GM12875 (cell line): ENCODE data around the gene PLA2G4E.

ENCODE experiments used
- H3K4me3 ChIP-seq: one replicate; pipeline ENCODE4 v1.5.1; 2011; ENCODE audit warnings: low read depth, low read length, control low read depth
- CTCF ChIP-seq: IDR thresholded peaks from 2 replicates; pipeline ENCODE4 v1.5.1; 2011; ENCODE audit warnings: low read depth, mild to moderate bottlenecking, control low read depth, inconsistent platforms, low read length, moderate library complexity, borderline replicate concordance; ENCODE audit not compliant: insufficient read depth

The PLA2G4E gene

DNA sequence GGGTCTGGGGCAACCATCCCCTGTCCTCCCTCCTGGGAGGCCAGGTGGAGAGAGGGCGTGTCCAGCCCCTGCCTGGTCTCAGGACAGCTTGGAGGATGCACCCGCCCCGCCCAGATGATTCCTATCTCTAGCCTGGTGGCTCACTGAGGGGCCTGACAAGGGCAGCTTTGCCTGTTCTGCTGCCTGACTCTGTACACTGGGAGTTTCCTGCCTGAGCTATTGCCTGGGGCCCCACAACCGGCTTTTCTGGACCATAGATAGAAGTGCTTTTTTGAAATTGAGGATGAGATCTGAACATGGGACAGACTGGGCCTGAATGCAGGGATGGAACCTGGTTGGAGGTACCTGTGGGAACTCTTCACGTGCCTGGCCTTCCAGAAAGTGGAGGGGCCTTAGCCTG, 751 bp upstream of the PLA2G4E start:
- no peak overlapping the region for H3K4me3 ChIP-seq
- no peak for TF ChIP-seq CTCF

DNA sequence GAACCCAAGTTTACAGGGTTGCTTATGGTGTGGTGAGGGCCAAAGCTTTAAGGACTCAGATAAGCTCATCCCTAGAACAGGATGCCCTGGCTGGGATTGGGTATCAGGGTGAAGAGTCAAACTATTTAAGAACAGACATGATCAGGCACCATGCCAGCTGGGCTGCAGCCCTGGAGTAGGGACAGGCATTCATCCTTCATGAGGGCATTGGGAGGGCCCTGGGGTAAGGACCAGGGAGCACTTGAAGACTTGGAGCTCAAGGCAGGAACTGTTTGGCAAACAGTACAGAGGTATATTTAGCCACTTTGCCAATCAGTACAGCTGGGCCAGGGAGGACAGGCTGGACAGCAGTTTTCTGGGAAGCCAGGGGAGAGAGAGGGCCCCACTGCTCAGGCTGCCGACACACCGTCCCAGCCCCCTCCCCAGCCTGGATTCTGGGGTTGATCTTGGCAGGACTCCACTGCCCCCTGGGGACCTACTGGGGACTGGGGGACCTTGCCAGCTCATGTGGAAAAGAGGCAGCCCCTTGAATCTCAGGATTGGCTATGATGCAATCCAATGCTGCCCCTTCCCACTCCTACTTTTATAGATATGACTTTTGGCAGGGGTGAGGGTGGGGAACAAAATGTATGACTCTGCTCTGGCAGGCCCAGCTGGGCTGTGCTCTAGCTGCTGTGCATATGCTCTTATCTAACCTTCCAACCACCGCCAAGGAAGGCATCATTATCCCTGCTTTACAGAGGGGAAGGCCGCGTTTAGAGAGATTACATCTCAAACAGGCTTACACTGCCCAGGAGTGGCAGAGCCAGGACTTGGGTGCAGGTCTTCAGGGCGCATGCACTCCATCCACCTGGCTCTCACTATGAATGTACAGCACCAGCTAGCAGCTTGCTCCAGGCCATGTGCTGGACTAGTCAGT, 2.3 kb downstream of the PLA2G4E start:
- H3K4me3 ChIP-seq, result no peak overlapping the region
- TF ChIP-seq CTCF, result no peak

- no peak for TF ChIP-seq CTCF
- H3K4me3 ChIP-seq, result no peak overlapping the region
Observed at GRCh38 chr15:42016971-42017370, 3.9 kb downstream of the PLA2G4E start.

GRCh38 chr15:42014406-42014805, 6.4 kb downstream of the PLA2G4E start:
- no peak overlapping the region for H3K4me3 ChIP-seq
- TF ChIP-seq CTCF, result no peak

- no peak for TF ChIP-seq CTCF
Observed at GRCh38 chr15:42012928-42013482, 7.8 kb downstream of the PLA2G4E start.

DNA sequence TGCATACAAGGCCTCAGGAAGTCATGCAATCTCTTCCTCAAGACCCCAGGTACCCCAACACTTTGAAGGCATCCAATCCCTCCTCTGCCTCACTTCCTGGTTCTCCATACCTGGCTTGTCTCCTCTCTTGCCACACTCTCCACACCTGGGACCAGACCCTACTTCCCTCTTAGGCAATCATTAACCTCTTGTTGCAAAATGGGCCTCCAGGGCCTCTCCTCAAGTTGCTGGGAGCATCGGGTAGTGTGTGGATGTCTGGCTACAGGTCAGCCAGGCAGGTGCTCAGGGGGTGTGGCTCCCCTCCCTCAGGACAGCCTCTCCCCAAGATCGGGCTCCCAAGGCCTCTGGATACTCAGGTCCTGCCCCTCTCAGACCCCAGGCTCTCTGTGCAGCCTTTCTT, 8.6 kb downstream of the PLA2G4E start:
- no peak for TF ChIP-seq CTCF
- H3K4me3 ChIP-seq, result no peak overlapping the region

More at GRCh38 chr15:42012928-42013482, 7.8 kb downstream of the PLA2G4E start:
- no peak overlapping the region for H3K4me3 ChIP-seq

- no peak overlapping the region for H3K4me3 ChIP-seq
- no peak for TF ChIP-seq CTCF
Observed at GRCh38 chr15:42011074-42011473, 9.8 kb downstream of the PLA2G4E start.
